ENCODE results near the gene NEO1.
A peak's percentile ranks its signal among the peaks of the same experiment; 100 is the strongest.

Gene NEO1, protein sequence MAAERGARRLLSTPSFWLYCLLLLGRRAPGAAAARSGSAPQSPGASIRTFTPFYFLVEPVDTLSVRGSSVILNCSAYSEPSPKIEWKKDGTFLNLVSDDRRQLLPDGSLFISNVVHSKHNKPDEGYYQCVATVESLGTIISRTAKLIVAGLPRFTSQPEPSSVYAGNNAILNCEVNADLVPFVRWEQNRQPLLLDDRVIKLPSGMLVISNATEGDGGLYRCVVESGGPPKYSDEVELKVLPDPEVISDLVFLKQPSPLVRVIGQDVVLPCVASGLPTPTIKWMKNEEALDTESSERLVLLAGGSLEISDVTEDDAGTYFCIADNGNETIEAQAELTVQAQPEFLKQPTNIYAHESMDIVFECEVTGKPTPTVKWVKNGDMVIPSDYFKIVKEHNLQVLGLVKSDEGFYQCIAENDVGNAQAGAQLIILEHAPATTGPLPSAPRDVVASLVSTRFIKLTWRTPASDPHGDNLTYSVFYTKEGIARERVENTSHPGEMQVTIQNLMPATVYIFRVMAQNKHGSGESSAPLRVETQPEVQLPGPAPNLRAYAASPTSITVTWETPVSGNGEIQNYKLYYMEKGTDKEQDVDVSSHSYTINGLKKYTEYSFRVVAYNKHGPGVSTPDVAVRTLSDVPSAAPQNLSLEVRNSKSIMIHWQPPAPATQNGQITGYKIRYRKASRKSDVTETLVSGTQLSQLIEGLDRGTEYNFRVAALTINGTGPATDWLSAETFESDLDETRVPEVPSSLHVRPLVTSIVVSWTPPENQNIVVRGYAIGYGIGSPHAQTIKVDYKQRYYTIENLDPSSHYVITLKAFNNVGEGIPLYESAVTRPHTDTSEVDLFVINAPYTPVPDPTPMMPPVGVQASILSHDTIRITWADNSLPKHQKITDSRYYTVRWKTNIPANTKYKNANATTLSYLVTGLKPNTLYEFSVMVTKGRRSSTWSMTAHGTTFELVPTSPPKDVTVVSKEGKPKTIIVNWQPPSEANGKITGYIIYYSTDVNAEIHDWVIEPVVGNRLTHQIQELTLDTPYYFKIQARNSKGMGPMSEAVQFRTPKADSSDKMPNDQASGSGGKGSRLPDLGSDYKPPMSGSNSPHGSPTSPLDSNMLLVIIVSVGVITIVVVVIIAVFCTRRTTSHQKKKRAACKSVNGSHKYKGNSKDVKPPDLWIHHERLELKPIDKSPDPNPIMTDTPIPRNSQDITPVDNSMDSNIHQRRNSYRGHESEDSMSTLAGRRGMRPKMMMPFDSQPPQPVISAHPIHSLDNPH (N-terminal part only)

DNA sequence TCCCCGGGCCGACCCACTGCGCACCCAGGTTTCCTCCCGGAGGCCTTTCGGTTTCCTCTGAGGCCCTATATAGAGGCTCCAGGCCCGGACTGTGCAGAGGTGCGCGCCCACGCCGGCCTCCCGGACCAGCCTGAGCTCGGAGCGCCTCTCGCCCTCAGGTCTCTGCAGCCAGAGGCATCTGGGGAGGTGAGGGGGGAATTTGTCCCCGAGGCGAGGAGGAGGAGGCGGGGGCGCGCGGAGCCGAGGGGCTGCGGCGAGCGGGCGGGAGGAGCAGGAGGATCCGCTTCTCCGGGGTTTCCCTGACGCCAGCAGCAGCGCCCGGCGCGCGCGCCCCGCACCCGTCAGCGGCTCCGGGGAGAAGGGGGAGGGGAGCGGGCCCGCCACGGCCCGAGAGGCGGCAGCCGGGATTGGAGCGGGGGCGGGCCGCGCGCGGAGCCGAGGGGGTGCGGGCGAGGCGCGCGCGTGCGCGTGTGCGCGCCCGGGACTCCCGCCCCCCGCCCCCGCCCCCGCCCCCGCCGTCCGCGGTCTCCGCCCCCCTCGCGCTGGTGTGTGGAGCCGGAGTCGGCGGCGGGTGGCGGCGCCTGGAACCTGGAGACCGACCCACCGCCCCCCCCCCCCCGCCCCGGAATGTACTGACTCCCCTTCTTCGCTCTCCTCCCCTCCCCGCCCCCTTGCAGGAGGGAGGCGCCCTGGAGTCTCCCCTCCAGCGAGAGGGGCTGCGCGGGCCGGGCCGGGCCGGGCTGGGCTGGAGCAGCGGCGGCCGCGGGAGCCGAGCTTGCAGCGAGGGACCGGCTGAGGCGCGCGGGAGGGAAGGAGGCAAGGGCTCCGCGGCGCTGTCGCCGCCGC lies at the start of gene NEO1:
TSS of gene NEO1 (plus strand) at position 657 of the 846 bp plus-strand sequence. CDS start 213 bp downstream, outside the sequence.
- DNase-seq, result peak; percentile 95

DNA sequence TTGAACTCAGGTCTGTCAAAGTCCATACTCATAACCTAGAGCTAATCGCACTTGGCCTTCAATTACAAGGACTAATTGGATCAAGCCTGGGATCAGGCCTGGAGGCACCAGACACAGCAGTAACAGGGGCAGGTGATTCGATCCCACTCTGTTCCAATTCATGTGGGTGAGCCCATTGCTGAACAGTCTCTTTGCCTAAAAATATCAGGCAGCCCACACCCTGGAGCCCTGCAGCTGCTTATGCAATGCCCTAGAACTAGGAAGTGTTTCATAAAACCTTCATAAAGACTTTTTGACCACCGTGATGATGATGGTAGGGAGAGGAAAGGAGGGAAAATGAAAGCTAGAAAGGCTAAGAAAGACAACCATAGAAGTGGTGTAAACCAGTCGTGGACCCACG lies 47.8 kb upstream of the NEO1 start:
- DNase-seq, result no peak

DNA sequence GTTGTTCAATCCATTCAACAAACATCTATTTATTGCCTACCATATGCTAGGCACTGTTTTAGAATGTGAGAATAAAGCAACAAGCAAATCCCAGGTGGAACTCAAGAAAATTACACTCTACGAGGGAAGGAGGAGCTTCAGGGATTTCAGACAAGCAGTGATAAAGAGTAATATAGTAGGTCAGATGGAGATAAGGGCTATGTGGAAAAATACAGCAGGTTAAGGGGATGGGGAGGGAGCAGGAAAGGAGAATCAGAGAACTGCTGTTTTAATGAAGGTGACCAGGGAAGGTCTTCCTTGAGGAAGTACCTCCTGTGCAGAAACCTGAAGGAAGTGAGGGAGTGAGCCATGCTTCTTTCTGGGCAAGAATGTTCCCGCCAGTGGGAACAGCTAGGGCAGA lies 47.2 kb upstream of the NEO1 start:
- no peak for DNase-seq

DNA sequence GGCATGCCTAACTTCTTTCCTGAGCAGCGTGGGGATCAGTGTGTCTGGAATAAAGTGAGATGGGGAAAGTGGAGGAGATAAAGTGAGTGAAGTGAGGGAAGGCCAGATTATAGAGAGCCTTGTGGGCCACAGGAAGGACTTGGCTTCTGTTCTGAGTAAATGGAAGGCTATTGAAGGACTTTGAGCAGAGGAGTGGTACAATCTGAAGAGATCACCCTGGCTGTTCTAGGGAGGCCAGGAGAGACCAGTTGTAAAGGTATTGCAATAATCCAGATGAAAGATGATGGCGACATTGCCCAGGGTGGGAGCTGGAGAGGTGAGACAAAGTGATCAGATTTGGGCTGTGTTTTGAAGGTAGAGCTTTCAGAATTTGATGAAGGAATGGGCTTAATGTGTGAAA lies 46.8 kb upstream of the NEO1 start:
- DNase-seq, result no peak

DNA sequence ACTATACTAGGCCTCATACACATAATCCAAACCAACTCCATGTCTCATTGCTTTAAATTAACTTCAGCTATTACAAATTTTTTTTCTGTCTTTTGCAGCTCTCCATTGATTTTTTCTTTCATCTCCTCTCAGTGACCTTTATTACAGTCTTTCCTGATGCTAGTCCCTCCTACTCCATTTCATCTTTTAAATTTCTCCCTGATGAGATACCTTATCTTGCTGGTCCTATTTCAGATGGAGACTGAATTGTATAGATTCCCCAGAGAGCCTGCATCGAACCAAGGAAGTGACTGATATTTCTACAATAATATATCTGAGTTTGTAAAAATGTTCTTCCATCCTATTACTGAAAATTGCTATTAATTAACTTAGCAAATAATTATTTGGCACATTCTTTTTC lies 45.7 kb upstream of the NEO1 start:
- DNase-seq, result no peak

DNA sequence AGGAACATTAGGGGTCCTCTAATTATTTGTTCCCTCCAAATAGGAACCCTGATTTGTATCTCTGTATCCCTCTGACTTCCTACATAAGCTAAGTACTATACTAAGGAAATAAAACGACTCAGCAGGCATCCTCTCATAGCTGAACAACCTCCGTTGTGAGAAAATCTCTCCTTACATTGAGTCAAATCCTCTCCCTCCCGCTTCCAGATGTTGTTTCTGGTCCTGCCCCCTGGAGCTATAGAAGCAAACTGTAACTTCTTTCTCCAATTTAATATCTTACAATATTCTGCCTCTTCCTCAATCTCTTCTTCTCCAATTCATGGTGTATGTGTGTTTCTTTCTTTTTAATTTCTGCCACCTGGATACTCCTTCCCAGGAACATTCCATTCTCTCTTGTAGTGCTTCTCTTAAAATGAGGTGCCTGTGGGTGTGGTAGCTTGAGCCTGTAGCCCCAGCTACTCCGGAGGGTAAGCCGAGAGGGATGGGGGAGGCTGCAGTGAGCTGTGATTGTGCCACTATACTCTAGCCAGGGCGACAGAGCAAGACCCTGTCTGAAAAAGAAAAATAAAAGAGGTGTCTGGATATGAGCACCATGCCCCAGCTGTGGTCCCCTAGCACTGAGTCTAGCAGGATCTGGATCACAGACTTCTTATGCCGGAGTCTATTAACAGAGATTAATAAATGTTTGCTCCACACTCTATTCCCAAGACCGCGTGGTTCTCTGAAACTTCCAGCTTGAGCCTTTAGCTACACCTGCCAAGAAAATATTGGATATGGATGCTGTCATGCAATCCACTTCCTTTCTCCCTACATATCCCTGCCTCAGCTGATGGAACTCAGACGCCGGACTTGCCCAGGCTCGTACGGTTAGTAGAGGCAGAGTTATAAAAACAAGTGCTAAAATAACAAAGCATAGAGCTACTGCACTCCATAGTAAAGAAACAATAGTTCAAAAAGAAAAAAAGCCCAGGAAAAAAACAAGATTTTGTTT lies 42.9 kb upstream of the NEO1 start:
- no peak for DNase-seq

DNA sequence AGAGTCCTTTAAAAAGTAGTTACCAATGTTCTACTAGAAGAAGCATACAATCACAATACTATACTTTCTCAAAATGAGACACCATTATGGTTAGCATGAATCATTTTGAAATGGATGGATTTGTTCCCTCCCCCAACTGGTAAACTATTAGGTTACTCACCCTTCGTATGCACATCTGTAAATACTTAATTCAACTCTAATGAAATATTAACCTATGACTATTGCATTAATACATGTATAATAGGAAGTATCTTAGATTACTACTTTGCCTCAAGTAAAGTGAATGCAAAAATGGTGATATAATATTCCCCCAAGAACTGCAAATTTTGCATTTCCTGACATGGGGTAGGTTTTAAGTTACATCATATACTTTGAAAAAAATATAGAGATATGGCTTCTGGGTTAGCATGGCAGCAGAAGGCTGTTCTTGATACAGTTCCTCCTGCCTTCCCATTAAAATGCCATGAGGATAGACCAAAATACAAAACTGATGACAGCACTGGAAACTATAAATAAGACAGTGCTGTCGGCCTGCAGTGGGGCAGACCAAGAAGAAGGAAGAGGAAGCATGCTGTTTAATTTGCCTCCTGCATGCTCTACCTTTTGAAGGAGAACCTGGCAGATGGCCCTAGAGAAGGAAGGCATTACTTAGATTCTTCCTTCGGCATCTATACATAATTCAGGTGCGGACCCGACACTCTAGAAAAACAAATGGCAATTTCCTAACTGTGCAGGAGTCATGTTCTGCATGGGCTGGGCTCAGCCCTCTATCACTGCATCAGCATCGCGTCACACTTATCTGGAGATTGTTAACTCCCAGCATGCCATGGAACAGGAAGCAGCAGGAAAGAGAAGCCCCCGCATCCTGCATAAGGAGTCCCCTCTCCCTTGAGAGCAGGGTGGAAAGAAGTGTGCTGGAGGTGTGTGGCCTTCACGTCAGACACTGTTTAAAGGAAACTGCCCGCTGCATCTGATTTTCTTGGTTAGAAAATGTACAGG lies 41.8 kb upstream of the NEO1 start:
- DNase-seq, result no peak

DNA sequence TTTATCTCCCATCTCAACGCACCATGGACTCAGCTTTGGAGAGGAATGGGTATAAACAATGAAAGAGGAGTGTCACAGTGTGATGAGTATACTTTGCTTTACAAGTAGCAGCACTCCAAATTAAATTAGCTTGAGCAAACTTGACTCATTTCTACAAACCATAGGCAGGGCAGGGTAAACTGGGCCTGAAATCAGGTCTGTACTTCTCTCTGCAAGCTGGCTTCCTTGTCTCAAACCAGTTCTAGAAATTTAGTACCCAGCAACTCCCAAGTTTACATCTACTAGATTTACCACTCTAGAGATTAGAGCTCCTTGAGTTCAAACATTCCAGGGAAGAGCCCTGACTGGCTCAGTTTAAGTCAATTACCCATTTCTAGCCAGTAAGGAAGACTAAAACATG lies 37.4 kb upstream of the NEO1 start:
- DNase-seq, result no peak

DNA sequence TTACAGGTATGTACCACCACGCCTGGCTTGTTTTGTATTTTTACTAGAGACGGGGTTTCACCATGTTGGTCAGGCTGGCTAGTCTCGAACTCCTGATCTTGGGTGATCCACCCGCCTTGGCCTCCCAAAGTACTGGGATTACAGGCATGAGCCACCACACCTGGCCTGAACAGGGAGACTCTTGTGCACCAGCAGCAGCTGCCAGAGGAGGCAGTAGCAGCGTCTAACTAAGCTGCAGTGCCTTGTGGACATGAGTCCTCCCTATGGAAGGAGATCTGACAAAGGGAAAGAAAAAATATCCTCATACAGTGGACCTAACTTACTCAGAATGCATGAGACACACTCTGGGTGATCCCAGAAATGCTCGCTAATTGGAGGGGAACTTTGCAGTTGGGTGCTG lies 36.8 kb upstream of the NEO1 start:
- DNase-seq, result no peak

DNA sequence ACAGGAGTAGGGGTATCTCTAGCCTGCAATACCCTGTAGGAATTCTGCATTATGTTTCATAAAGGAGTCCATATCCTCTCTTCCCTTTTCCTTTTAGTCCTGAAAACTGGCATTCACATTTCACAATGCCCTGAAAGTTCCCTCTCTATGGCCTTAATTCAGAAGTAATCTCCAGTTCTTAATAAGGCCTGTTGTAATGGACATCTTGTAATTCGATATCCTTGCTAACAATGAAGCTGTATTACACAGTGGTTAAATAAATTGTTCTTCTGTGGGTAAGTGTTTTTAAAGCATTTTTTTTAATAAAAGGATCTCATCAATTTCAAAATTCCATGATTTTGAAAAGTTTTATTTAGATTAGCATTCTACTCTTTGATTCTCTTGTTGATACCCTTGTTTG lies 34.3 kb upstream of the NEO1 start:
- no peak for DNase-seq

DNA sequence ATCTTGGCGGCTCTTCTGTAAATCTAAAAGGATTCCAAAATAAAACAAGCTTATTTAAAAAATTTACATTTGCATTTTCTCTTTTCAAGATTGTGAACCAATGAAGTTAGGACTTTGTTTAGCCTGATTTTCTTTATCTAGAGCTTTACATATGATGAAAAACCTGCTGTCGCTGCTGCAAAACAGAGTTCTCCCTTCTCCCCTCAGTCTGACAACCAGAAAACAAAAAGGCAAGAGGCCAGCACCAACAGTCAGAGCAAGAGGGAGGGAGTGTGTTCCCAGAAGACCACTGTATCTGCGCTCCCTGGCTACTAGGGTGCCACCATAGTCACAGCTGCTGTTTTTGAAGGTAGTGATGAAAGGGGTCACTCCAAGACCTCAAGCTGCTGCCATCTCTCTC lies 33.1 kb upstream of the NEO1 start:
- DNase-seq, result no peak

DNA sequence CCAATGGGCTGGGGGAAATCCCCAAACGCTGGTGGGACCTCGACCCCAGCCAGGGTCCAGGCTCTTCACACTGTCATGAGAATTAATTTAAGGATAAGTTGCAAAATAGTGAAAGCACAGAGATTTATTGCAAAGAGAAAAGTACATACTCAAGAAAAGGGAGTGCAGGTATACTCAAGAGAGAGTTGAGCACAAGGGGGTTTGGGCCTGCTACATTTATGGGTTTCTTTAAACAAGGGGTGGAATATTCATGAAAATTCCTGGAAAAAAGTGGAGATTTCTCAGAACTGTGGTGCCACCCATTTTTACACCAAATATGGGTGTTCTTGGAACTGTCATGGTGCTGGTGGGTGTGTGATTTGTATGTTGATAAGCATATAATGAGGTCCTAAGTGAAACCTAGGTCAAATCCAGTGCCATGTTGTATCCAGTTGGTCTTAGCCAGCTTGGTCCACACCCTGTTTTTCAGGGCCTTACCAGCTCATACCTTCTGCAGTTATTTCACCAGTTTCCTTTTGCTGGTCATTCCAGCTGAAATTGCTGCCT lies 32.6 kb upstream of the NEO1 start:
- DNase-seq, result no peak

DNA sequence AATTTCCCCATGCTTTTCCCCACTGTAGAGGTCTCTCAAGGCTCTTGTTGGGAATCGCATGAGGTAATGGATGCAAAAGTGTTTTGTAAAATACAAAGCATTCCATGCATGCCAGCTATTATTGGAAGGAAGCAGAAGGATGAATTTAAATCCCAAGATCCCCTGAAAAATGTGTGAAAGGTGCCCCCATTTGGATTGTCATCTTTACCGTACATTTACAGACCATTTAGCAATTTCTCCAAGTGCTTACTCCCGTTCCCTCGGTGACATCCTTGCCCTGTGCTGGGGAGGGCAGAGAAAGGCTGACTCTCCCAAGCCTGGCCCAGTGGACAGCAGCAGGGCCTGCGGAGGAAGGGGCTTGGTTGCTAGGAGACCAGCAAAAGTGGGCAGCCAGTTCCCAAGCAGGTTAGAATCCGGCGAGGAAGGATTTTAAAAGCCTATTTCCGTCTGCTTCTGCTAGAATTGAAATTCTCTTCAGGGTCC lies 31.1 kb upstream of the NEO1 start:
- DNase-seq, result no peak

DNA sequence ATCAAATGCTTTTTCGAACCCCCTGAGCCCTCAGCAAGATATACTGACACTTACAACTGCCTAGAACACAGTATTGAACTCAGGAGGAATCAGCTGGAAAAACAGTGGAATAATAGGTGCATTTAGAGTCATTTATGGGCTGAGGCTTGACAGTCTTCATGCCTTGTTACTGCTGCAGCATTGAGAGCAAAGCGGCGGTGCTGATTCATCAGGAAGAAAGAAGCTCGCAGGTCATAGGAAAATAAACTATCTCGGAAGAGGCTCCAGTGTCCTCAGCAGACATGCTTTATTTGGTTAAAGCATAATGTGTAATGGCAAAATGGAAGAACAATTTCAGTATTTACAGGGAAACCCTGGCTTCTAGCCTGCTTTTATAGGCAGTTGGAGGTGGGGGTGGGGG lies 30.1 kb upstream of the NEO1 start:
- no peak for DNase-seq

DNA sequence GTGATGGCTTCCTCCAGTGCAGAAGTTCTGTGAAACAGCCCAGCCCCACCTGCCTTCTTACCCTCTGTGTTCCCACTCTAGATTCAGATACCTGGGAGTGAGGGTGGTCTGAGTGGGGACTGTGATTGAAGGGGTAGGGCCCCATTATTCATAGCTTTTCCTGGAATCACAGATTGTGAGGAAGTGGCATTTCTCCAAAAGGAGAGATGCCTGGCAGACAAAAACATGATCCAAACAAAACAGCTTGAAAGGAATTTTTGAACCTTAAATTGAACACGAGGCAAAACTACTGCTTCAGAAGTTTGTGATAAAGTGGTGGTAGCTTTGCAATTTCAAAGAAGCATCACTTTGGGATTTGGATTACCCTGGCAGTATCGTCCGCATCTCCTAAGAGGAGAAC lies 29.2 kb upstream of the NEO1 start:
- DNase-seq, result no peak

DNA sequence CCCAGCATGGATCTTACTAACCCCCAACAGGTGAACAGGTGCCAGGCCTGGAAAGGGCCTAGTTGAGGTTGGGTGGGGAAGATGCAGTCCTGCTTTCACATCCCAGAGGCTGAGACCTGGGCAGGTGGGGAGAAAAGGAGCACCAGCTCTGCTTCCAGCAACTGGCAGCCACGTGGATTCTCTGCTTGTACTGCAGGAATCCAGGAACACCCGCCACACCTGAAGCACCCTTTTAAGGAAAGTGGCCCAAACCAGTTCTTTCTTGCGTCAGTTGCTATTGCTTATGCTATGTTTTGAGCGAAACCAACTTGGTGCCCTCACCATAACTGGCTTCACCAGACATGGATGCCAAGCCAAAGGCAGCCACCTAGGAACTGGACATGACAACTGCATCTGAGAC lies 28.1 kb upstream of the NEO1 start:
- no peak for DNase-seq

DNA sequence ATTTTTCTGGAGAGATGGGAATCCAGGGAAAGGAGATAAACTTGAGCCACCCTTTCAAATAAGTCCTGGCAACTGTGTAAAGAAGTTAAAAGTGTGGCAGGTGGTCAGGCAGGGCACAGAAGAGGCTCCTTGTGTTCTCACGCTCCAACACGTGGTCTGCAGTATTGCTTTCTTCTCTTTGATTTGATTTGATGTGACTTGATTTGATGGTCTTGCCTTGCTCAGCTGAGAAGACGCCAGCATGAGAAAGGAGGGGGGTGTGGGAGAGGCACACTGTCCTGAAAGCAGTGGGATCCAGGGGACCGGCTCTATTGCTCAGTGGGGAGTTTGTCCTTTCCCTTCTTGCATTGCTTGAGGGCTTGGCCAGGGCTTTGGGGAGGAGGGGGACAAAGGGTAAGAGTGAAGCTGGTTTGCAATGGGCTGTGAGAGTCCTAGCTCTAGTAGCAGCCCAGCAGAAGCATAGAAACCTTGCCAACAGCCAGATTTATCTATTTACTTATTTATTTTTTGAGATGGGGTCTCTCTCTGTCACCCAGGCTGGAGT lies 25.7 kb upstream of the NEO1 start:
- DNase-seq, result no peak

DNA sequence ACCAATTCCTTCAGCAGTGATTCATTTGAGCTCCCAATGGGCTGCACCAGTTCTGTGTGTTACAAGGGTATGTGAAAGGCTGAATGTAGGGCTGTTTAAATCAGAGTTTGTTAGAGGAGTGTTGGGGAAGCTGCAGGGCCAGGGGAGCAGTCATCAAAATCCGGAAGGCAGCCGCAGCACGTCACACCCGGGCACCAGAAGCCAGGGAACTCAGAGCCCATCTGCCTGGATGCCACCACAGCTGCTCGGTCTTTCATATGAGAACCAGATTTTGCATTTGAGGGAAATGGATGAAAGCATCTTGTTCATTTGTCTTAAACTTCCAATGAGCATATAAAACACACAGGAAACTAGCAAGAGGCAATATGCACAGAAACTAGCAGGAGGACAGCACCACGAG lies 24.2 kb upstream of the NEO1 start:
- no peak for DNase-seq
